GM19328 (cell line): Measurements from ENCODE around the gene ERP27.
A peak's percentile ranks its signal among the peaks of the same experiment; 100 is the strongest.

ENCODE experiments used
- ATAC-seq: cut with Tn5 transposase; IDR thresholded peaks from one replicate; pipeline ENCODE4 v1.9.1; 2021; ENCODE audit warnings: mild to moderate bottlenecking, moderate library complexity; ENCODE audit not compliant: unreplicated experiment

The ERP27 gene

GRCh38 chr12:14938301-14938700 is at the start of gene ERP27:
Gene ERP27, minus strand, starts transcription at chr12:14938537. Its CDS starts 29 bp downstream, at chr12:14938508.
- ATAC-seq, result no peak

- no peak for ATAC-seq
Measured at GRCh38 chr12:14988035-14988434, 49.7 kb upstream of the ERP27 start.

- no peak for ATAC-seq
Measured at GRCh38 chr12:14986449-14986848, 48.1 kb upstream of the ERP27 start.

- no peak for ATAC-seq
Measured at GRCh38 chr12:14984766-14985285, 46.5 kb upstream of the ERP27 start.

- ATAC-seq, result no peak
Measured at GRCh38 chr12:14984036-14984435, 45.7 kb upstream of the ERP27 start.

- no peak for ATAC-seq
Measured at GRCh38 chr12:14982991-14983390, 44.7 kb upstream of the ERP27 start.

GRCh38 chr12:14982562-14982961 is 44.2 kb upstream of the ERP27 start:
- no peak for ATAC-seq

GRCh38 chr12:14981049-14981448 is 42.7 kb upstream of the ERP27 start:
- ATAC-seq, result no peak

- ATAC-seq, result no peak
Measured at GRCh38 chr12:14979468-14979867, 41.1 kb upstream of the ERP27 start.

GRCh38 chr12:14976658-14977057 is 38.3 kb upstream of the ERP27 start:
- ATAC-seq, result no peak

- no peak for ATAC-seq
Measured at GRCh38 chr12:14975457-14975856, 37.1 kb upstream of the ERP27 start.

GRCh38 chr12:14974633-14975032 is 36.3 kb upstream of the ERP27 start:
- no peak for ATAC-seq

GRCh38 chr12:14972816-14973215 is 34.5 kb upstream of the ERP27 start, which contains the start of gene PDE6H:
Gene PDE6H, plus strand, starts transcription at chr12:14973042. Its CDS starts 4,971 bp downstream, at chr12:14978013.
- no peak for ATAC-seq

GRCh38 chr12:14970473-14970872 is 32.1 kb upstream of the ERP27 start:
- ATAC-seq, result no peak

- ATAC-seq, result no peak
Measured at GRCh38 chr12:14968478-14968877, 30.1 kb upstream of the ERP27 start.

- no peak for ATAC-seq
Measured at GRCh38 chr12:14965221-14965620, 26.9 kb upstream of the ERP27 start.

GRCh38 chr12:14964406-14964805 is 26.1 kb upstream of the ERP27 start:
- ATAC-seq, result no peak

- no peak for ATAC-seq
Measured at GRCh38 chr12:14963520-14963919, 25.2 kb upstream of the ERP27 start.

GRCh38 chr12:14962797-14963196 is 24.5 kb upstream of the ERP27 start:
- no peak for ATAC-seq

GRCh38 chr12:14962153-14962539 is 23.8 kb upstream of the ERP27 start:
- no peak for ATAC-seq

- peak; percentile 63 for ATAC-seq
Measured at GRCh38 chr12:14961466-14962152, 23.3 kb upstream of the ERP27 start, which contains the start of gene ARHGDIB. Gene ARHGDIB, minus strand, starts transcription at chr12:14961601. Its CDS starts 10,889 bp downstream, at chr12:14950712.

- peak; percentile 35 for ATAC-seq
Measured at GRCh38 chr12:14960548-14961465, 22.5 kb upstream of the ERP27 start.
